ENCODE results near the gene CRCP.

CRCP gene

DNA sequence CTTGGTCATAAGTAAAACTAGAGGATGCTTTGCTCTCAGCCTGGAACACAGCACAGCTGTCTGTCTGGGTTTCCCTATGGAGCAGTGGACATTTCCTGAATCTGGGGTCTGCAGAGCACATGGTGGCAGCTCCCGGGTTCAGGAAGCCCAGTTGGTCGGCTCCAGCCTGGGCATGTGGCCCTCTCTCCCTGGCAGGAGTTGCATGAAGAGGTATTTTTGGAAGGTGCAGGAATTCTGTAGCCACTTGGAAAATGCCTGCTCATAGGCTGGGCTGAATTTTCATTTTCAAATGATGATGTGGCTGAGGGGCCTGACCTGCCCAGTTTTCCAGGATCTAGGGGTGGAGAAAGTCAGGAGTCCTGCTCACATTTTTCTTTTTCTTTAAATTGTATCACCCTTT is 83.8 kb downstream of the CRCP start:
- DNase-seq: no peak

DNA sequence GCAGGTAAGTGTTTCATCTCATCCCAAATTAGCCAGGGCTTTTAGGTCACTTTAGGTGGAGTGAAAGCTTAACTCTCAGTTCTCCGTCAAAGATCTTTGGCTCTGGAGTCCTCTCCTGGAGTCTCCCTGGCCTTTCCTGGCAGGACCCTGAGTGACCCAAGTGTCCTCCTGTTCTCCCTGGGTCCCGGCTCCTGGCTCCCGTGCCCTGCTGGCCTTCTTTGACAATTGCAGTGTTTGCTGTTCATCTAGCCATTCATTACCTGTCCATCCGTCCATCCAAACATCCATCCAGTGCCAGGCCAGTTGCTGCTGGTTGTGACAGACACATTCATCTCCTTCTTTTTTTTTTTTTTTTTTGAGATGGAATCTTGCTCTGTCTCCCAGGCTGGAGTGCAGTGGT is 84.3 kb downstream of the CRCP start:
- no peak for DNase-seq

DNA sequence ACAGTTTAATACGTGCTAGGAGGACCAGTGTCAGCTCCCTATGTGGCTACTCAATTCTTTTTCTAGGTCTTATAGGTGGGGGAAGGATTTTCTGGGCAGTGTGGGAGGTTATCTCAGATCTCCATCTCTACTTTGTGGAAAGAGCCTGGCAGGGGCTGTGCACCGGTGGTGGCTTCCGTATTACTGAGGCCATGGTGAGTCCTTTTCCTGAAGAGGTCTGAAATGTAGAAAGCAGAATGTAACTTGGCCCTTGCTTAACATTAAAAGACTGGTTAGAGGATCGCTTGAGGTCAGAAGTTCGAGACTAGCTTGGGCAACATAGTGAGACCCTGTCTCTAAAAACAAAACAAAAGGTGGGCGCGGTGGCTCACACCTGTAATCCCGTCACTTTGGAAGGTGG is 87.8 kb downstream of the CRCP start:
- DNase-seq: no peak

All from activated T-cell treated with anti-CD3 and anti-CD28 coated beads, Interleukin-2, amount 50 U/mL, for 48 hours (primary cell).